Stimulated activated CD8-positive, alpha-beta memory T cell treated with anti-CD3 and anti-CD28 coated beads, Interleukin-2, amount 100 ng/mL, for 48 hours (primary cell): ENCODE data around the gene MEPCE.
A peak's percentile ranks its signal among the peaks of the same experiment; 100 is the strongest.

Experiments used
- DNase-seq, 2 donors: peaks; one replicate each; pipeline ENCODE4 v3.0.0-alpha.2; 2020; ENCODE audit warnings: low read depth in 2 of 2

Gene MEPCE

DNA sequence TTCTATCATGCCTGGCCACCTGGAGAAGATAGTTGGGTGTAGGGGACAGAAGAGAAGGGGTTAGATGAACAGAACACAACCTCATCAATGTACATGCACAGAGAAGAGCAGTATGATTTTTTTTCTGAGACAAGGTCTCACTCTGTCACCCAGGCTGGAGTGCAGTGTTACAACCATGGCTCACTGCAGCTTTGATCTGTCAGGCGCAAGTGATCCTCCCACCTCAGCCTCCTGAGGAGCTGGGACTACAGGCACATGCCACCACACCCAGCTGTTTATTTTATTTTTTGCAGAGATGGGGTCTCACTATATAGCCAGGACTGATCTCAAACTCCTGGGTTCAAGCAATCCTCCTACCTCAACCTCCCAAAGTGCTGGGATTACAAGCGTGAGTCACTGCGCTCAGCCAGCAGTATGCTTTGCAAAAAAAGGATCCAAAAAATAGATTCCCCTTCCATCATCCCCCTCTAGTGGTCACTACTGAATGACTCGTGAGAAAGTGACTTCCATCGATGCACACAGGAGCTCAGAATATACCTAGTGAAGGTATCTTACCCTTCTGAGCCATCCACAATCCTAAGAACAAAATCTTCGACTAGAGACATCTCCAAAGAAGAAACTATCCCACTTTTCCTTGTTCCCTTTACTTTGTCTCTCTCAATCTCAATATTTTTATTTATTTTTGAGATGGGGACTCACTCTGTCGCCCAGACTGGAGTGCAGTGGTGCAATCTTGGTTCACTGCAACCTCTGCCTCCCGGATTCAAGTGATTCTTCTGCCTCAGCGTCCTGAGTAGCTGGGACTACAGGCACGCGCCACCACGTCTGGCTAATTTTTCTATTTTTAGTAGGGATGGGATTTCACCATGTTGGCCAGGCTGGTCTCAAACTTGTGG lies 22.1 kb upstream of the MEPCE start:
- DNase-seq, result no peak

GRCh38 chr7:100411101-100411500 lies 18.5 kb upstream of the MEPCE start:
- no peak for DNase-seq

- no peak for DNase-seq
Measured at GRCh38 chr7:100413346-100413745, 16.3 kb upstream of the MEPCE start.

DNA sequence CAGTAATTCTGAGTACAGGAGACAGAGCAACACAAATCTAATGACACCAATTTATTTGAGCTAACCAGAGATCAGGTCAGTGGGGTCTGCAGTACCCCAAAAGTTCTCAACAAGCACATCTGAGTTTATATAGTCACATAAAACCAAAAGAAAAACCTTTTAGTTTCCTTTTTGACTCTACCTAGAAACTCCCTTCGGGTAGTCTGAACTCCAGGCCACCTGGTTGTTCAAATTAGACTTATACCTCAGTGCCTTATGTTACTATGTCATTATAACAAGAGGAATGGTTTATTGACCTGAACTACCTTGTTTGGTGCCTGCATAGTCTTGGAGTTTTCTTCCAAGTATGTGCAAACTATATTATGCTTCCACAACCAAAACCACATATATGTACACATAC lies 15.7 kb upstream of the MEPCE start:
- no peak for DNase-seq

GRCh38 chr7:100415448-100415847 lies 14.2 kb upstream of the MEPCE start:
- no peak for DNase-seq

GRCh38 chr7:100418930-100419659 lies 10.5 kb upstream of the MEPCE start:
- DNase-seq, result no peak

DNA sequence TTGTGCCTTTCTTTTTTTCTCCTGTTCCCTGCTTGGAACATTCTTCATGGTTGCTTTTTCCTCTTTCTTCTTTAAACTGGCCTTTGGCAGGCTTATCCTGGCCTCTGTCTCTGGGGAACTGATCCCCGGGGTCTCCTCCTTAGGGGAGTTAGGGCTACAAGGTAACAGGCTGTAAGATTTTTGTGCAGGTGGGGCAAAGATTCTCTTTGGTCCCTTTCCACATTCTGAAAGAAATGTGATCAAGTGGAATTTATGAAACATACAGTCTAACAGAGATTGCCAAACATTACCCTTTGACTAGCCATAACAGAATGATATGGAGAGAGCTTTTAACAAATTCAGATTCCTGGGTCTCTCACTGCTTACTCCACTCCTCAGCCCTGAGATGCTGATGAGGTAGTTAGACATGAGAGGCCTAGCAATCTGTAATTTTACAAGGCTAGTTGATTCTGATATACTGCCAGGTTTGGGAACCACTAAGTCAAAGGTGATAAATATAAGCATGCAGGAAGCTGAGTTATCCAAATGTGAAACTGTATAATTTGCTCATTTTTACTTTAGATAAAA lies 9.9 kb upstream of the MEPCE start:
- no peak for DNase-seq

- no peak for DNase-seq
Measured at GRCh38 chr7:100423315-100423714, 6.3 kb upstream of the MEPCE start.

- no peak for DNase-seq
Measured at GRCh38 chr7:100425347-100425746, 4.3 kb upstream of the MEPCE start.

DNA sequence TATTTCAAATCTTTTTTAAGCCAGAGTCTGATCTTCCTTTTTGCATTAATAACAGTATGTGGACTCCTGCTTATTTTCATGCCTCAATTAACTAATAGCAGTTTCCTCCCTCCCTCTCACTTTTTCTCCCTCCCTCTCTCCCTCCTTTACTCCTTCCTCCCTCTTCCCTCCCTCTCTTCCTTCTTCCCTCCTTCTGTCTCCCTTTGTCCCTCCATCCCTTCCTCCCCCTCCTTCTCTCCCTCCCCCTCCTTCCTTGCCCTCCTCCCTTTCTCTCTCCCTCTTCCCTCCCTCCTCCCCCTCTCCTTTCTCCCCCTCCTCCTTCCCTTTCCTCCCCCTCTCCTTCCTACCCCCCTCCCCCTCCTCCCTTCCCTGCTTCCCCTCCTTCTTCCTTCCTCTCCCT lies 3.1 kb upstream of the MEPCE start:
- no peak for DNase-seq

- DNase-seq, result no peak
Measured at GRCh38 chr7:100427762-100428198, 1.9 kb upstream of the MEPCE start.

GRCh38 chr7:100428199-100428966 lies 1.2 kb upstream of the MEPCE start, which contains the start of gene ZCWPW1:
TSS of gene ZCWPW1 (minus strand) at chr7:100428703. CDS start at chr7:100420649, 8,054 bp downstream.
- DNase-seq, result peak; percentile 95 to 96

GRCh38 chr7:100428967-100429636 lies 529 bp upstream of the MEPCE start:
- peak; percentile 100 for DNase-seq

DNA sequence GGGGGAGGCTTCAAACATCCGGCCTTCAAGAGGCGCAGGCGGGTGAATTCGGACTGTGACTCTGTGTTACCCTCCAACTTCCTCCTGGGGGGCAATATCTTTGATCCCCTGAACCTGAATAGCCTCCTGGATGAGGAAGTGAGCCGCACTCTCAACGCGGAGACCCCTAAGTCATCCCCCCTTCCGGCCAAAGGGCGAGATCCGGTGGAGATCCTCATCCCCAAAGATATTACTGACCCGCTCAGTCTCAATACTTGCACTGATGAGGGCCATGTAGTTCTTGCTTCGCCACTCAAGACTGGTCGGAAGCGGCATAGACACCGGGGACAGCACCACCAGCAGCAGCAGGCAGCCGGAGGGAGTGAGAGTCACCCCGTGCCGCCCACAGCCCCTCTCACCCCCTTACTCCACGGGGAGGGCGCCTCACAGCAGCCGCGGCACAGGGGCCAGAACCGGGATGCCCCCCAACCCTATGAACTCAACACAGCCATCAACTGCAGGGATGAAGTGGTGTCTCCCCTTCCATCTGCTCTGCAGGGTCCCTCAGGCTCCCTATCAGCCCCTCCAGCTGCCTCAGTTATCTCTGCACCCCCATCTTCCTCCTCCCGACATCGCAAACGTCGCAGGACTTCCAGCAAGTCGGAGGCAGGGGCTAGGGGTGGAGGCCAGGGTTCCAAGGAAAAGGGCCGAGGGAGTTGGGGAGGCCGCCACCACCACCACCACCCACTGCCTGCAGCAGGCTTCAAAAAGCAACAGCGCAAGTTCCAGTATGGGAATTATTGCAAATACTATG lies 1.1 kb downstream of the MEPCE start:
- no peak for DNase-seq

DNA sequence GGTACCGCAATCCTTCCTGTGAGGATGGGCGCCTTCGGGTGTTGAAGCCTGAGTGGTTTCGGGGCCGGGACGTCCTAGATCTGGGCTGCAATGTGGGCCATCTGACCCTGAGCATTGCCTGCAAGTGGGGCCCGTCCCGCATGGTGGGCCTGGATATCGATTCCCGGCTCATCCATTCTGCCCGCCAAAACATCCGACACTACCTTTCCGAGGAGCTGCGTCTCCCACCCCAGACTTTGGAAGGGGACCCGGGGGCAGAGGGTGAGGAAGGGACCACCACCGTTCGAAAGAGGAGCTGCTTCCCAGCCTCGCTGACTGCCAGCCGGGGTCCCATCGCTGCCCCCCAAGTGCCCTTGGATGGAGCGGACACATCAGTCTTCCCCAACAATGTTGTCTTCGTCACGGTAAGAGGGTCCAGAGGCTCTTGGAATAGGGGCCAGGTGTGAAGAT lies 1.7 kb downstream of the MEPCE start:
- DNase-seq, result no peak

DNA sequence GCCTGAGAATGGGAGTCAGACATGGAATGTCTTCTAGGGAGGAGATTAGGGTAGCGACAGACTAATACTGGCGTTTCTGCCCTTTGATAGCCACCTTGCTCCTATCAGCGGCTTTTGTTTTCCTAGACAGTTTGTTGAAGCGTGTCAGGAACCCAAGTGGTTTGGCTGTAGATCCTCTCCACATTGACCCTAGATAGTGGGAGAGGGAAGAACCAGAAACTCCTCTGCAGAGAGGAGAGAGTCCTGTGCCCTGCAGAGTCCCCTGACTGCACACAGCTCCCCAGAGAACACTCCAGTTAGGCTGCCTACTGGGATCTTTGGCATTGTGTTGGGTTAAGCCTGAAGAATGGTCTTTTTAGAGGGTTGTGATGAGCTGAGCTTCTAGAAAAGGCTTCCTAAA lies 2.4 kb downstream of the MEPCE start:
- DNase-seq, result no peak

DNA sequence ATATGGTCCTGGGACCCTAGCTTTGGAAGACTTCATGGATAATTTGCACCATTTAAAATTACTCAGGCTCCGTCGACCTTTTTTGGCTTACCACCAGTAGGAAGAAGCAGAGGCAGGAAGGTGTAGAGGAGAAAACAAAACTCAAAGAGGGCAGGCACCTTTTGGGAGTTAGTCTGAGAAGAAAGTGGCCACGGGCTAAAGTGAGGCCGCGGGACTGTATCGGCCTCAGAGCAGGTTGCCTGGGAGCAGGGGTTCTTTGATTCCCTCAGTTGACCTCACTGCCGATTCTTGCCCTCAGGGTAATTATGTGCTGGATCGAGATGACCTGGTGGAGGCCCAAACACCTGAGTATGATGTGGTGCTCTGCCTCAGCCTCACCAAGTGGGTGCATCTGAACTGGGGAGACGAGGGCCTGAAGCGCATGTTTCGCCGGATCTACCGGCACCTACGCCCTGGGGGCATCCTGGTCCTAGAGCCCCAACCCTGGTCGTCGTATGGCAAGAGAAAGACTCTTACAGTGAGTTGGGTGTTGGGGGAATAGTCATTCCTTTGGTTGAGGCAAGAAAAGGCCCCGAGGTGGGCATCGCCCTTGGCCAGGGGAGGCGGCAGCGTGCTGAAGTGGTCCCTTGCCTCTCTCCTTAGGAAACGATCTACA lies 3.1 kb downstream of the MEPCE start:
- no peak for DNase-seq

GRCh38 chr7:100433276-100433591 lies 3.6 kb downstream of the MEPCE start:
- DNase-seq, result no peak

GRCh38 chr7:100433592-100434296 lies 4.1 kb downstream of the MEPCE start:
- DNase-seq, result no peak
